SK-N-SH (cell line): ENCODE data around the gene EPB41L4B. TPM values are rescaled to one million over a fixed set of nuclear protein-coding genes. Genes with fewer than 3 reads are reported as not detected.

Experiments used
- CTCF ChIA-PET: fragments of 300-600, 350-600 bp; formaldehyde crosslinking; extraction: SDS; loops from one replicate; lab custom pipeline; 2021; lab: Yijun Ruan, JAX
- POLR2A ChIA-PET: fragments of 350-600 bp; sonication (Branson Sonifier 250); formaldehyde crosslinking; extraction: SDS; loops from one replicate; lab custom pipeline; 2020; ENCODE audit warnings: antibody characterized with exemption, inconsistent platforms; lab: Yijun Ruan, JAX
- DNase-seq: peaks from one replicate; pipeline ENCODE4 v3.0.0; 2012
- H2AFZ ChIP-seq: fragments of 200-600 bp; sonication (generic); 2 replicates; pipeline ENCODE4 v1.8.1; 2016; ENCODE audit warnings: antibody characterized with exemption, mild to moderate bottlenecking, low read depth
- H3F3A ChIP-seq: fragments of 200-600 bp; sonication (generic); replicated peaks from 2 replicates; pipeline ENCODE3; 2016; ENCODE audit warnings: antibody characterized with exemption, mild to moderate bottlenecking; ENCODE audit not compliant: insufficient read depth
- H3K27ac ChIP-seq, 2 experiments: fragments of 200-500 bp in 1 of 2; fragments of 200-600 bp in 1 of 2; sonication (Bioruptor generic) in 1 of 2; sonication (generic), shearing (Covaris generic) in 1 of 2; 2 replicates each; pipeline versions ENCODE4 v1.5.1 to v1.6.1; 2014 to 2016; ENCODE audit warnings: low read depth in 2 of 2, inconsistent platforms in 1 of 2, low read length in 1 of 2, mild to moderate bottlenecking in 1 of 2, mixed read lengths in 1 of 2
- H3K27me3 ChIP-seq: fragments of 200-600 bp; sonication (generic), shearing (Covaris generic); 2 replicates; pipeline ENCODE4 v1.6.1; 2016; ENCODE audit warnings: mixed run types; ENCODE audit not compliant: insufficient read depth
- H3K36me3 ChIP-seq, 2 experiments: fragments of 200-500 bp in 1 of 2; fragments of 200-600 bp in 1 of 2; sonication (Bioruptor generic) in 1 of 2; sonication (generic) in 1 of 2; replicated peaks in 1 of 2; 2 replicates each; pipeline versions ENCODE3 to v1.5.1; 2014 to 2016; ENCODE audit warnings: low read length in 1 of 2, mild to moderate bottlenecking in 1 of 2; ENCODE audit not compliant: insufficient read depth in 2 of 2, control insufficient read depth in 1 of 2
- H3K4me1 ChIP-seq, 2 experiments: fragments of 200-500 bp in 1 of 2; fragments of 200-600 bp in 1 of 2; sonication (Bioruptor generic) in 1 of 2; sonication (generic), shearing (Covaris generic) in 1 of 2; 2 replicates each; pipeline versions ENCODE4 v1.5.1 to v1.6.1; 2014 to 2016; ENCODE audit warnings: low read depth in 1 of 2, low read length in 1 of 2, mixed run types in 1 of 2; ENCODE audit not compliant: insufficient read depth in 2 of 2, control insufficient read depth in 1 of 2
- H3K4me2 ChIP-seq: fragments of 200-600 bp; sonication (generic), shearing (Covaris generic); 2 replicates; pipeline ENCODE4 v1.6.1; 2017; ENCODE audit warnings: mixed run types
- H3K4me3 ChIP-seq, 2 experiments: fragments of 200-500 bp in 1 of 2; fragments of 200-600 bp in 1 of 2; sonication (Bioruptor generic) in 1 of 2; sonication (generic), shearing (Covaris generic) in 1 of 2; 2 replicates each; pipeline versions ENCODE4 v1.5.1 to v1.8.1; 2014 to 2016; ENCODE audit warnings: low read depth in 2 of 2, inconsistent platforms in 1 of 2, low read length in 1 of 2, mild to moderate bottlenecking in 1 of 2, mixed read lengths in 1 of 2, moderate library complexity in 1 of 2
- H3K79me2 ChIP-seq: fragments of 200-600 bp; sonication (generic); 2 replicates; pipeline ENCODE4 v1.8.1; 2017; ENCODE audit warnings: mild to moderate bottlenecking; ENCODE audit not compliant: insufficient read depth
- H3K9ac ChIP-seq: fragments of 200-600 bp; sonication (generic); 2 replicates; pipeline ENCODE4 v1.6.1; 2017; ENCODE audit warnings: mixed run types
- H3K9me2 ChIP-seq: fragments of 200-600 bp; sonication (generic); 2 replicates; pipeline ENCODE4 v1.6.1; 2017; ENCODE audit warnings: mixed run types
- H3K9me3 ChIP-seq: fragments of 200-600 bp; sonication (generic); 2 replicates; pipeline ENCODE4 v1.6.1; 2017; ENCODE audit warnings: mixed run types, mild to moderate bottlenecking, moderate library complexity
- H4K20me1 ChIP-seq: fragments of 200-600 bp; sonication (generic); 2 replicates; pipeline ENCODE4 v1.6.1; 2017; ENCODE audit warnings: mild to moderate bottlenecking, mixed run types; ENCODE audit not compliant: insufficient read depth
- CHD2 ChIP-seq: fragments of 150-350 bp; IDR thresholded peaks from 2 replicates; pipeline ENCODE4 v1.6.1; 2018; ENCODE audit warnings: low read length; ENCODE audit not compliant: partially characterized antibody
- CTCF ChIP-seq: fragments of 200-600 bp; sonication (generic); IDR thresholded peaks from 2 replicates; pipeline ENCODE4 v1.6.1; 2017; ENCODE audit warnings: antibody characterized with exemption, mild to moderate bottlenecking, moderate library complexity
- EP300 ChIP-seq, 2 experiments: IDR thresholded peaks; 2 replicates each; pipeline versions ENCODE4 v1.4.0 to v1.6.1; 2012; ENCODE audit warnings: borderline replicate concordance in 1 of 2, low read depth in 1 of 2, low read length in 1 of 2
- FOXJ3 ChIP-seq: sonication (generic); formaldehyde crosslinking; IDR thresholded peaks from 2 replicates; pipeline ENCODE4 v1.5.1; 2020; ENCODE audit warnings: mild to moderate bottlenecking, missing genetic modification reagents
- FOXM1 ChIP-seq: IDR thresholded peaks from 2 replicates; pipeline ENCODE4 v1.4.0; 2012; ENCODE audit warnings: low read depth, mild to moderate bottlenecking
- GATA2 ChIP-seq: sonication (generic); formaldehyde crosslinking; IDR thresholded peaks from 2 replicates; pipeline ENCODE4 v1.5.0; 2020; ENCODE audit warnings: mild to moderate bottlenecking, missing genetic modification reagents
- JUND ChIP-seq: IDR thresholded peaks from 2 replicates; pipeline ENCODE4 v1.4.0; 2012
- NFIC ChIP-seq: IDR thresholded peaks from 2 replicates; pipeline ENCODE4 v1.4.0; 2012; ENCODE audit warnings: borderline replicate concordance
- POLR2AphosphoS5 ChIP-seq: IDR thresholded peaks from 2 replicates; pipeline ENCODE4 v1.6.1; 2012; ENCODE audit warnings: low read depth, low read length
- RAD21 ChIP-seq: IDR thresholded peaks from 2 replicates; pipeline ENCODE4 v1.6.1; 2012; ENCODE audit warnings: mild to moderate bottlenecking, low read length
- RFX5 ChIP-seq: IDR thresholded peaks from 2 replicates; pipeline ENCODE4 v1.6.1; 2012; ENCODE audit warnings: mild to moderate bottlenecking, improper control_type of control experiment, low read length
- RXRA ChIP-seq: IDR thresholded peaks from 2 replicates; pipeline ENCODE4 v1.4.0; 2012; ENCODE audit warnings: low read depth, mild to moderate bottlenecking, borderline replicate concordance
- TCF12 ChIP-seq: IDR thresholded peaks from 2 replicates; pipeline ENCODE4 v1.4.0; 2012
- TEAD4 ChIP-seq: IDR thresholded peaks from 2 replicates; pipeline ENCODE4 v1.4.0; 2012; ENCODE audit warnings: mild to moderate bottlenecking, borderline replicate concordance; ENCODE audit not compliant: insufficient read depth
- YY1 ChIP-seq: IDR thresholded peaks from 2 replicates; pipeline ENCODE4 v1.4.0; 2012; ENCODE audit warnings: low read depth, mild to moderate bottlenecking
- ZBTB33 ChIP-seq: IDR thresholded peaks from 2 replicates; pipeline ENCODE4 v1.4.0; 2012; ENCODE audit warnings: low read depth, borderline replicate concordance
- WGBS: methylation state at CpG from one replicate; pipeline ENCODE4 v1.1.6; 2017; ENCODE audit warnings: low lambda C conversion rate; 5-methylcytosine and 5-hydroxymethylcytosine counted together
- polyA plus RNA-seq, 3 experiments: library from polyadenylated mRNA; depleted of rRNA; stranded (reverse); fragments of >200 nt; gene quantifications; 2 replicates each; pipeline ENCODE4 v1.2.3, GENCODE V29; 2012
- TF ChIP-seq, protein P1 (sequence below): IDR thresholded peaks from 2 replicates; pipeline ENCODE4; 2012
- TF ChIP-seq, protein P2 (sequence below): fragments of 150-350 bp; IDR thresholded peaks from 2 replicates; pipeline ENCODE4 v1.6.1; 2017; ENCODE audit warnings: antibody characterized with exemption, low read length, low read depth, borderline replicate concordance

EPB41L4B gene
- polyA plus RNA-seq, 1 of the 3 experiments (the other 2 are of a cell fraction): 0.59 TPM

DNA sequence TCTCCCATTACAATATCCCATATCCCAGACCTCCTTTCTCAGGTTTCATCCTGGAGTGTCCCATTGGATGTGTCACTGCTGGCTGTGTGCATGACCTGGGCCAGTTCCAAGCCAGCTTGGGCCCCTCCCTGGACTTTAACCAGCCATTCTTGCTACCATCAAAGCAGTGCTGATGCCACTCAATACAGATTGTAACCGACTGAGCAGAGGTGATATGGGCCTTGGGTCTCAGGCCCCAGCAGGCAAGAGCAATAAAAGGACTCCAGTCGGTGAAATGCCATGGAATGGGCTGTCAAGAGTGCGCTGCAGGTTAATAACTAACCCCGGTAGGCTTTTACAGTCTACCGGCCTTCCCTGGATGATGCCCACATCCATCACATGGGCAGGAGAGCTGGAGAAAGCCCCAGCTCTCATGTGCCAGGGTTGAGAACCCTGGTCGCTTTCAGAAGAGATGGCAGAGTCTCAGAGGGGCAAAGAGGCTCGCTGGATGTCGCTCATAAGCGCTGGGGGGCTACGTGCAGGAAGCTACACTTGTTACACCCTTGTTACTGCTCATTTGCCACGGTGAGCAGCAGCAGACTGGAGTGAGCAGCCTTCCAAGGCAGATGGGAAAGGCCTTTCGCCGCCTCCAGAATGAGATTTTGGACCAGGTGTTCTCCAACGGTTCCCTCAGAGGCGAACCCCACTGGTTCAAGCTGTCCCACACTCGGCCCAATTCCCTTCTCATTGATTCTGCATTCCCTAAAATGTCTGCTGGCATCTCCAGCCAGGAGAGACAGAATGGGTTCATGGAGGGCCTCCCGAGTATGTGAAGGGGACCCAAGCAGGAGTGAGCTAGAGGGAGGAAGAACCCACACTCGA, 13.2 kb downstream of the EPB41L4B start:
- WGBS: 63% methylated on average over 13 of the region's 18 CpGs
- Histone ChIP-seq H2AFZ (no peak overlapping the region), H3K9me3 (no peaks in the 10 kb centered on the region), H3K4me3 (no peak overlapping the region), H3K9me2 (no peaks in the 10 kb centered on the region), H3K79me2 (no peaks in the 10 kb centered on the region), H3K27me3 (no peaks in the 10 kb centered on the region), H3K4me1 (peaks cover 8 to 12% of the 10 kb centered on the region in 2 experiments; a peak in 3 of 4 replicates), H3K36me3 (no peaks in the 10 kb centered on the region), H3K4me2 (no peak overlapping the region), H4K20me1 (no peaks in the 10 kb centered on the region), H3F3A (no peaks in the 10 kb centered on the region), H3K27ac (no peak overlapping the region), H3K9ac (no peak overlapping the region)
- ChIA-PET POLR2A (no interaction called here), CTCF (interaction anchor here (0.6 to 2.3 kb wide), 4 partner anchors 9 to 232 kb away, joined by 3 to 8 read pairs (median 4); no protein-coding TSS in a partner anchor)
- TF ChIP-seq CHD2: no peak
- TF ChIP-seq RFX5: no peak
- TF ChIP-seq NFIC: no peak
- no peak for TF ChIP-seq TCF12
- TF ChIP-seq, protein P1, sequence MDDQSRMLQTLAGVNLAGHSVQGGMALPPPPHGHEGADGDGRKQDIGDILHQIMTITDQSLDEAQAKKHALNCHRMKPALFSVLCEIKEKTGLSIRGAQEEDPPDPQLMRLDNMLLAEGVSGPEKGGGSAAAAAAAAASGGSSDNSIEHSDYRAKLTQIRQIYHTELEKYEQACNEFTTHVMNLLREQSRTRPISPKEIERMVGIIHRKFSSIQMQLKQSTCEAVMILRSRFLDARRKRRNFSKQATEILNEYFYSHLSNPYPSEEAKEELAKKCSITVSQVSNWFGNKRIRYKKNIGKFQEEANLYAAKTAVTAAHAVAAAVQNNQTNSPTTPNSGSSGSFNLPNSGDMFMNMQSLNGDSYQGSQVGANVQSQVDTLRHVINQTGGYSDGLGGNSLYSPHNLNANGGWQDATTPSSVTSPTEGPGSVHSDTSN: no peak
- TF ChIP-seq, protein P2, sequence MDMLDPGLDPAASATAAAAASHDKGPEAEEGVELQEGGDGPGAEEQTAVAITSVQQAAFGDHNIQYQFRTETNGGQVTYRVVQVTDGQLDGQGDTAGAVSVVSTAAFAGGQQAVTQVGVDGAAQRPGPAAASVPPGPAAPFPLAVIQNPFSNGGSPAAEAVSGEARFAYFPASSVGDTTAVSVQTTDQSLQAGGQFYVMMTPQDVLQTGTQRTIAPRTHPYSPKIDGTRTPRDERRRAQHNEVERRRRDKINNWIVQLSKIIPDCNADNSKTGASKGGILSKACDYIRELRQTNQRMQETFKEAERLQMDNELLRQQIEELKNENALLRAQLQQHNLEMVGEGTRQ: no peak
- no peak for TF ChIP-seq CTCF
- TF ChIP-seq RXRA: no peak
- TF ChIP-seq ZBTB33: no peak
- no peak for TF ChIP-seq RAD21
- no peak for TF ChIP-seq POLR2AphosphoS5
- no peak for TF ChIP-seq JUND
- TF ChIP-seq GATA2 (CRISPR knock-in tag): no peak
- TF ChIP-seq YY1: no peak
- no peak for TF ChIP-seq FOXJ3 (CRISPR knock-in tag)
- no peak for TF ChIP-seq TEAD4
- no peak for TF ChIP-seq FOXM1
- no peak for TF ChIP-seq EP300 (IDR thresholded peaks at IDR 0.05; ENCODE audit: borderline replicate concordance in 1 of 2, low read depth in 1 of 2, low read length in 1 of 2)
- DNase-seq: no peak
